Left lobe of liver (tissue), 2 donors: ENCODE results near the gene GPN3. TPM values are rescaled to one million over a fixed set of nuclear protein-coding genes. Genes with fewer than 3 reads are reported as not detected.
"Not testable (repeated sequence)": the region's sequence is repeated elsewhere in the genome, so short reads cannot be mapped to it uniquely, and the experiment has no call there.

Experiments
- ATAC-seq: fragments of 200-7000 bp; cut with Tn5 transposase; one replicate; pipeline ENCODE4 v1.9.1; 2020; ENCODE audit warnings: mild to moderate bottlenecking, moderate library complexity
- DNase-seq: peaks from one replicate; pipeline ENCODE4 v3.0.0-alpha.2; 2020; ENCODE audit warnings: low spot score
- total RNA-seq: library from RNA; stranded (reverse); gene quantifications from one replicate; pipeline ENCODE4 v1.2.1, GENCODE V29; 2021
- donor health status: DM: no; HTN: no; CAD: no; lungs with moderate emphysema.
- donor health status: DM: no; HTN: yes; CAD: no.

The GPN3 gene
- total RNA-seq, 1 donor from 2014 or later, result 16.6 TPM

DNA sequence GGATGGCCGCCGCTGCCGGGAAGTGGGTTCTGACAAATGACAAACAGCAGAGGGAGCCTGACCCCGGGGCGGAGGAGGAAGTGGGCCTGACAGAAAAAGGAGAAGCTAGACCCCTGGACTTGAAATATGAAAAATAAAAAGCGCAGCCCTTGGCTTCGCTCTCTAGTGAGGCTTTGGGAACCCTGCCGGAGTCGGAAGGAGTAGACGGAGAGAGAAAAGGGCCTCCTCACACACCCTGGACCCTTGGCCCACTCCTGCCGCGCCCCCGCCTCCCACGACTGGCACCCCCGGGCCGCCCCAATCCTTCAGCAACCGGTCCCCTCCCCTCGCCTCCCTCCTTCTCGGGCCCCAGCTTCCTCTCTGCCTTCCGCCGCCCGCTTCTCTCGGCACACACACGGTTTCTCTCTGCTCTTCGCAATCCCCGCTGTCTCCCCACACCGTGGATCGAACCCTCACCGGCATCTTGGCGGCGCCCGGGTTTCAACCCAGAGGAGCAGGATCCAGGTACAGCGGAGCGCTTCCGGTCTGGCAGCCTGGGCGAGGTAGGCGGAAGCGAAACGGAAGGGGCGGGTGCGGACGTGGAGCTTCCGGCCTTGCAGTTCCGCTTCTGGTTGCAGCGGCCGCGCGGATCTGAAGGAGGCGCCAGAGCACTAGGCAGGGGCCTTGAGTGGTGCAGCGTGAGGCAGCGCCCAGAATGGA, 18.1 kb downstream of the GPN3 start, which contains the start of gene ARPC3:
Gene ARPC3, minus strand, starts transcription at position 539 of the 699 bp plus-strand sequence. Its CDS starts 77 bp downstream, at position 462.
- ATAC-seq (peak; percentile 96), DNase-seq (peak; percentile 96)

DNA sequence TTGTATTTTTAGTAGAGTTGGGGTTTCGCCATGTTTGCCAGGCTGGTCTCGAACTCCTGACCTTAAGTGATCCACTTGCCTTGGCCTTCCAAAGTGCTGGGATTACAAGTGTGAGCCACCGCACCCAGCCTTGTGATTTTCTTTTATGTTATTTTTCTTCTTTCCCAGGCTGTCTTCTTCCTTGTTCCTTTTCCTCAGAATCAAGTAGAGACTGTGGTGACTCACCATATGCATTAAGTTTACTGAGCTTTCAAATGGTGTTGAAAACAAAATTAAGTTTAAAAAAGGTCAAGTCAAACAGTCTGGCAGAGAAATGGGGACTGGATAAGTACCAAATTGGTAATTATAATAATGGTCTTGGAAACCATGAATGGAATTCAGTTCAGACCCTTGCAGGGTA, 23.6 kb downstream of the GPN3 start:
- no peak for ATAC-seq

DNA sequence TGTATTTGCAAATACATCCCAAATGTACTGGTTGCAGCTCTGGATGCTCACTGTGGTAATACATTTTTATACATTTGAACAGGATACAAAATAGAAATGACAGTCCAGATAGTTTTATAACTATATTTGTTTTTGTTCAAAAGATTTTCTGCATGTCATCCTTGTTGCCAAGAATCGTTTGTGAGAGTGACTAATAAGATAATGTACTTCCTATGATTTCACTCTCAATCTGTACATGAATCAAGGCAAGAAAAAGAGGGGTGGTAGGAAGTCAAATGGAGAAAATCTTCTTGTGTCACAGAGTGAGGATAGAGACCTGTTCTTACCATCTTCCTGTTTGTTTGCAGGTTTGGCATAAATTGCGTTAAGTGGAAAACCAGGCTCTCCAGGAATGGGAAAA, 31.8 kb downstream of the GPN3 start:
- no peak for ATAC-seq
- DNase-seq, result no peak

More for the DNA sequence above, 23.6 kb downstream of the GPN3 start:
- DNase-seq, result no peak

- ATAC-seq (no peak), DNase-seq (no peak)
These were observed 36.0 kb downstream of the GPN3 start for GRCh38 chr12:110431957-110432587.

DNA sequence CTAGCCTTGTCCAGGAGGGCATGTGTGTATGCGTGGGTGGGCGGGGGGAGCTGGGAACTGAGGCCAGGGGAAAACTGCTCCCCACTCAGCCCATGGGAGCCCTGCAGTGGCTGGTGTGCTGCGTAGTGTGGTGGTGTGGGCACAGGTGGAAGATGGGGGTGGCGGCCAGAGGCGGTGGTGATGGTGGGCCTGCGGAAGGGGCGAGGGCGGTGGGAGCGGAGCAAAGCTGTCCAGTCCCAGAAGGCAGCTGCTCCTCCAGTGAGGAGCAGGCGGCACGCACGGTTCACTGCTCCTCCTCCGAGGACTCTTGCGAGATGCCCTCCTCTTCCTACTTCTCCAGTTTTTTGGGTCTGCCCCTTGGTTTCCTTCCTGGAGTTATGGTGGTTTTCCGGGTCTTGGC, 38.4 kb downstream of the GPN3 start:
- not testable (repeated sequence) for DNase-seq, ATAC-seq

GRCh38 chr12:110426406-110426805, 41.7 kb downstream of the GPN3 start:
- DNase-seq, result no peak
- ATAC-seq, result no peak

GRCh38 chr12:110424237-110424636, 43.8 kb downstream of the GPN3 start:
- DNase-seq (no peak), ATAC-seq (no peak)

DNA sequence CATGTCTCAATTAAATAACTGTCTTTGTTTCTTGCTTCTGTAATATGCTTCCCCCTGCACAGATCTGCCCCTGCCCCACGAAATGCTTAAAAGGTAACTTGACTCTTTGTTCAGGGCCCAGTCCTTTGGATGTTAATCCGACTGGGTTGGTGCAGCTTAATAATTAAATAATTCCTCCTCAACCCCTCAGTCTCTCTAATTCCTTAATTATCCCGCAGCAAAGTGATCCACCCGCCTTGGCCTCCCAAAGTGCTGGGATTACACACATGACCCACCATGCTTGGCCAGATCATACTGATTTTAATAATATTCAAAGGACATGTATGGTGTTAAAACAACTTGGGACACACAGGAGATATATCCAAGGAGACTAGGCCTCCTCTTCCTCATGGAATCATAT, 46.4 kb downstream of the GPN3 start:
- DNase-seq (no peak), ATAC-seq (no peak)

DNA sequence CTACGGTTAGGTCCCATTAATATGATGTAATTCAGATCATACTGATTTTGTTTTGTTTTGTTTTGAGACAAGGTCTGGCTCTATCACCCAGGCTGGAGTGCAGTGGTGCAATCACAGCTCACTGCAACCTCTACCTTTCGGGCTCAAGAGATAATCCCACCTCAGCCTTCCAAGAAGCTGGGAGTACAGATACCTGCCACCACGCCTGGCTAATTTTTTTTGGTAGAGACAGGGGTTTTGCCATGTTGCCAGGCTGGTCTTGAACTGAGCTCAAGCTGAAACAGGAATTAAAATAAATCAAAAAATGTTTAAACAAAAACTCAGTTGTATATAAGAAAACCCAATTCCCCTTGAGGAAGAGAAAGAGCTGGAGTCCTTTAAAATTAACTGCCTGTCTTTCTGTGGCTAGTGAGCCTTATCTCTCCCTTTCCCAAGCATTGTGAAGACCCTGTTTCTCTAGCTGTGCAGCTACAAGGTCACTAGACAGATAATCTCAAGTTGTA, 46.8 kb downstream of the GPN3 start:
- no peak for ATAC-seq

GRCh38 chr12:110420644-110421043, 47.4 kb downstream of the GPN3 start:
- not testable (repeated sequence) for ATAC-seq, DNase-seq

More for the DNA sequence above, 46.8 kb downstream of the GPN3 start:
- no peak for DNase-seq

DNA sequence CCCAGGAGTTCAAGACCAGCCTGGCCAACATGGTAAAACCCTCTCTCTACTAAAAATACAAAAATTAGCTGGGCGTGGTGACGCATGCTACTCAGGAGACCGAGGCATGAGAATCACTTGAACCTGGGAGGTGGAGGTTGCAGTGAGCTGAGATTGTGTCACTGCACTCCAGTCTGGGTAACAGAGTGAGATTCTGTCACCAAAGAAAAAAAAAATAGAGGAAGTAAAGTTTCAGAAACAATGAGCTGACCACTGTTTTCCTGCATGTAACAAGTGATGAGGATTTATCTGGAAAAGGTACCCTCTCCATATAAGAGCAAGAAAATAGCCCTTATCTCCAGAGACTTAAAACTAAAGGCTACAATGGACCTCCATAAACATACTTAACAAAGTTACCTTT, 50.9 kb downstream of the GPN3 start:
- DNase-seq, ATAC-seq: not testable (repeated sequence)

- not testable (repeated sequence) for ATAC-seq, DNase-seq
These were observed 58.0 kb downstream of the GPN3 start for GRCh38 chr12:110410086-110410485.

DNA sequence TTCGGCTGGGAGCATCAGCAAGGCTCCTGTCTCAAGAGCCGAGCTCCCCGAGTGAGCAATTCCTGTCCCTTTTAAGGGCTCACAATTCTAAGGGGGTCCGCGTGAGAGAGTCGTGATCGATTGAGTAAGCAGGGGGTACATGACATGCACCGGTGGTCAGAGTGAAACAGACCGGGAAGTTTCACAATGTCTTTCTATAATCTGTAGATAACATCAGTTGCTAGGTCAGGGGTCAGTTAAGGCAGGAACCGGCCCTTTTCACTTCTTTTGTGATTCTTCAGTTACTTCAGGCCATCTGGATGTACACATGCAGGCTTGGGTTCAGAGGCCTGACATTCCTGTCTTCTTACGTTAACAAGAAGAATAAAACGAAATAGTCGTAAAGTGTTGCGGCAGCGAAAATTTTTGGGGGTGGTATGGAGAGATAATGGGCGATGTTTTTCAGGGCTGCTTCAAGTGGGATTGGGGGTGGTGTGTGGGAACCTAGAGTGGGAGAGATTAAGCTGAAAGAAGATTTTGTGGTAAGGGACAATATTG, 62.9 kb downstream of the GPN3 start:
- not testable (repeated sequence) for DNase-seq, ATAC-seq

- peak; percentile 80 for ATAC-seq
These were observed 63.9 kb downstream of the GPN3 start for GRCh38 chr12:110403976-110404682.

GRCh38 chr12:110403146-110403975, 64.7 kb downstream of the GPN3 start, which contains the start of gene ANAPC7:
ANAPC7 (minus strand) TSS chr12:110403708; CDS start chr12:110403627, 81 bp downstream.
- ATAC-seq (peak; percentile 98), DNase-seq (peak; percentile 89)

More at GRCh38 chr12:110403976-110404682, 63.9 kb downstream of the GPN3 start:
- peak; percentile 79 for DNase-seq

Other genes starting within 250 kb of the GPN3 start
- 118 TPM for gene ATP2A2, start 187.0 kb downstream of the GPN3 start, total RNA-seq
- 15.5 TPM for gene ANAPC7, start 64.5 kb downstream of the GPN3 start, total RNA-seq
- gene ARPC3, start 17.9 kb downstream of the GPN3 start, total RNA-seq, result 54.0 TPM
- gene FAM216A, start 588 bp upstream of the GPN3 start, total RNA-seq, result 2.2 TPM
- 42.3 TPM for gene VPS29, start 33.9 kb upstream of the GPN3 start, total RNA-seq
- 0.25 TPM for gene RAD9B, start 34.1 kb upstream of the GPN3 start, total RNA-seq
- gene PPTC7, start 115.1 kb upstream of the GPN3 start, total RNA-seq, result 12.7 TPM
- 14.8 TPM for gene TCTN1, start 145.9 kb upstream of the GPN3 start, total RNA-seq
- 1.5 TPM for gene HVCN1, start 220.9 kb upstream of the GPN3 start, total RNA-seq